ENCODE measurements around the gene EIF4G3.

- TF ChIP-seq POLR2AphosphoS5 (IDR thresholded peaks at IDR 0.05; ENCODE audit: borderline replicate concordance, low read depth, low read length) (peak; percentile 19; the same call in 1 of the 2 replicates), EZH2 (IDR thresholded peaks at IDR 0.05) (no peak), FOXP2 (optimal IDR thresholded peaks at IDR 0.05; ENCODE audit: control extremely low read depth, extremely low read length, insufficient read depth) (peak; percentile 74)
Measured at GRCh38 chr1:20871419-20871818, 305.3 kb downstream of the EIF4G3 start.

Measured in SK-N-MC (cell line).